Renal cortex interstitium (tissue), 11 donors: Measurements from ENCODE around the gene ENTPD7. TPM values are rescaled to one million over a fixed set of nuclear protein-coding genes. Genes with fewer than 3 reads are reported as not detected.

Source experiments
- DNase-seq, 11 donors: peaks; one replicate each; pipeline ENCODE4 v3.0.0-alpha.2; 2013; ENCODE audit warnings: low read depth in 9 of 11, low spot score in 4 of 11; ENCODE audit errors: extremely low read depth in 1 of 11
- polyA plus RNA-seq, 3 donors: library from polyadenylated mRNA; unstranded; fragments of 120-200 nt; gene quantifications; one replicate each; pipeline ENCODE4 v1.2.1, GENCODE V29; 2013; ENCODE audit not compliant: insufficient read length in 3 of 3

The ENTPD7 gene
- polyA plus RNA-seq, 3 donors = 19.5 to 20.8 (median 20.5) TPM

DNA sequence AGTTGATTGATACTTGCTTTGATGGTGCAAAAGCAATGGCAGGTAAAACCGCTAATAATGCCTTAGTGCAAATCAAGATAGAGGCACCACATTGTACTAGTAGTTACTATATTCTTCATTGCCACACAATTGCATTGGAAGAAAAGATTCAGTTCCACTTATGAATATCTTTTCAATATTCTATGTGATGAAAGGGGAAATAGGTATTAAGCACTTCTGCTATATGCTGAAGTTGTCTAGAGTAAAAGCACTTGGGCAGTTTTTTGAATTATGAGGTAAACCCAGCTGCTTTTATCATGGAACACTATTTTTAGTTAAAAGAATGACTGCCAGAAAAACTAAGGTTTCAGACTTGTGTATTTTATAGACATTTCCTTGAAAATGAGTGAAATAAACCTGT is 15.5 kb downstream of the ENTPD7 start:
- DNase-seq = no peak

DNA sequence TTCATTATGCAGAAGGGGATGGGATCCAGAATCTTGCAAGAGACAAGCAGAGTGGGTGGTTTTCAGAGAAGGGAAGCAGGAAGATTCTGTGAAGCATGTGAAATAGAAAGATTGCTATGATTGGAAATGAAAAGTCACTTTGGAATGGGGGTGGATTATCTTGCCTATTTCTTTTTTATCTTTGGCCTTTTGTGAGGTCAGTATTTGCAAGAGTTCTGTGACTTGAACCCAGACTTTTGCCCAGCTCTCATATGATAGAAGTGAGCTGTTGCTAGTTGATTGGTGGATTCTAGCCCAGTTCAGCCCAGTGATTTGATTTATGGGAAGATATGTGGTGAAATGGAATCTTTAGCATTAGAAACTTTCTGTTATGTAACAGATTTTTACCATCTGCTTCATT is 17.1 kb downstream of the ENTPD7 start:
- no peak for DNase-seq

DNA sequence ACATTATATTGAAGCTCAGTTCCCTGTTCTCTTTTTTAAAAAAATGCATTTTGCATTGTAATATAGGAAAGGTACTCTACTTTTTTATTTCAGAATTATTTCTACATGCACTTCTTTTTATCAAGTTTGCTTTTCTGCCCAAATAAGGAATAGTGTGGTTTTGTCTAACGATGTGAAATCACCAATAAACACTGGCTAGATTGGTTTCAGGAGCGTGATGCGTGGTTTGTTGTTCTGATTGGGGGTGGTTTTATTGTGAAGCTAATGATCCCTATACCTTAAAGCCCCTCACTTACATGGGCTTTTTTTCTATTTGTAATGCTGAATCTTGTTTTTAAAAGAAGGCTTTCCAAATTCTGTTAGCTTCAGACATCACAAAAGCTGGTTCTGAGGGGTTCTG is 17.6 kb downstream of the ENTPD7 start:
- DNase-seq = no peak

DNA sequence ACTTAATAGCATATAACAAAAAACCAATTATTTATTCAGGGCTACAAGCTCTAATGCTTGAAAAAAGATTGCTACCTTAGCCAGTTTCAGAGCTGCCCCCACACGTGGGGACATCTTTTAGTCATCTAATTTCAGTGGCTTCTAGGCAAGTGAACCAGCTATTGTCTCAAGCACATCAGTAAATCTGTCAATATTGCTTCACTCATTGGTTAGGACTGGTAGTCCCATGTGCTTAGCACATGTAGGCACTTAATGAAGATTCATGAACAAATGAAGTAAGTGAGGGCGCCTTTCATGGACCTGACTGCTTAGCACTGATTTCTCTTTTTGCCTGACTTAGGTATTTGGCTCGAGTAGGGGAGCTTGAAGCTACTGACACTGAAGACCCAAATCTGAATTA is 19.6 kb downstream of the ENTPD7 start:
- no peak for DNase-seq

DNA sequence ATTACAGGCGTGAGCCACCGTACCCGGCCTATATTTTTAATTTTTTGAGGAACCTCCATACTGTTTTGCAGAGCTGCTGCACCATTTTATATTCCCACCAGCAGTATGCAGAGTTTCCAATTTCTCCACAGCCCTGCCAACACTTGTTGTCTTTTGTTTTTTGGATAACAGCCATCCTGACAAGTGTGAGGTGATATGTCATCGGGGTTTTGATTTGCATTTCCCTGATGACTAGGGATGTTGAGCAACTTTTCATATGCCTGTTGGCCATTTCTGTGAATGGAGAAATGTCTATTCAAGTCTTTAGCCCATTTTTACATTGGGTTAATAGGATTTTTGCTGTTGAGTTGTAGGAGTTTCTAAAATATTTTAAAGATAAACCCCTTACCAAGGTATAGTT is 22.2 kb downstream of the ENTPD7 start:
- no peak for DNase-seq

DNA sequence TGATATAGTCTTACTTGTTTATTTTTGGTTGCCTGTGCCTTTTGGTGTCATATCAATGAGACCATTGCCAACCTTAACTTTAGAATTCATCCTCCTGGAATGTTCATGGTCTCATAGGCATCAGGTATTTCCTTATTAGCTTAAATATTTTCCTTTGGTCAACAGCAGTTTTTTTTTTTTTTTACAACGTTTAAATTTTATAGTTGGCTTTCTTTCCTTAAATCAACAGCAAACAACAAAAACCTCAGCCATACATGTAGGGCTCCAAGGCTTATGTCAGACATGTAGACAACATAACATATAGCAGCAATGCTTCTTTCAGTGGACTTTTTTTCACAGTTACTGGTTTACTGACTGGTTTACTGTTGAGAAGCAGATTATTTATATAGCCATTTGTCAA is 22.7 kb downstream of the ENTPD7 start:
- DNase-seq = no peak

DNA sequence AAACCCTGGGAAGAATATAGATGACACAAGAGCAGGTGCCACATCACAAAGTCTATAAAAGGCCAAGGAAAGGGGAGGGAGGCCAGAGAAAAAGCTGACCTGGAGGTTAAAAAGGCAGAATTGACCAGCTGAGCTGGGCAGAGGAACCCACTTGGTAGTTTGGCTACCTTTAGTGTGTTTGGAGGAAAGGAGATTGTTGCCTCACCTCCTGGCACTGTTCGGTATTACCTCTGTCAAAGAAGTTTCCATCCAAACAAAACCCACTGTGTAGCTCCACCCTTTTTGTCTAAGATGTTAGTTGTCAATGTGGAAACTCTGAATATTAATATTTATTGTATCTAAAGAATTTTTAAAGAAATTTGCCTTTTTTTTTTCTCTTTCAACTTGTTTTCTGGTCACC is 23.4 kb downstream of the ENTPD7 start:
- DNase-seq = no peak

DNA sequence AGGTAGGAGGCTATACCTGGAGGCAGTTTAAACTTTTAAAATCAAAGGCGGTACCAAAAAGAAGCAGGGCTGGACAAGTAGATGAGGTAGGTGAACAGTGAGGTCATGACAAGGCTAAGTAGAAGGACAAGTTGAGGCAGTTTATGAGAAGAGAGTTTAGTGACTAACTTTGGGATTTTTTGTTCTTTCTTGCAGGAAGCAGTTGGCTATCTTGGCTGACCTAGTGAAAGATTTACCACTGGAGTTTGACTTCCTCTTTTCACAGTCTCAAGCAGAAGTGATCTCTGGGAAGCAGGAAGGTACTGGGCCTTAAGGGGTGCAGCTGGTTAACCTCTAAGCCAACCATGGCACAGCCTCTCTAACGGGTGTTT is 26.3 kb downstream of the ENTPD7 start:
- peak in 1 of 11 donors; percentile 18 for DNase-seq

DNA sequence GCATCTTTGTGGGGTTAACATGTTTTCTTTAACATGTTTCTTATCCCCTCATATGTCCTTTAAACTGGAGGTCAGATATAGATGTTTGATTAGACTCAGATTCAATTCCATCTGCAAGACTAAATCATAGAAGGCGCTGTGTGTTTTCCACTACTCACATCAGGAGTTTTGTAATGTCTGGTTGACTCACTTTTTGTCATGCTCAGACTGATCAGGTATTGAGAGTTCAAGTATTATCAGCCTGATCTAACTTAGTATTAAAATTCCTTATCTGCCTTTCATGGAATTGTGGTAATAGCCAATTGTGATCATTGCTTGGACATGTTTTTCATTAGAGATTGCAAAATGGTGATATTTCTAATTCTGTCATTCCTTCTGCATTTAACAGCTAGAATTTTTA is 30.2 kb downstream of the ENTPD7 start:
- no peak for DNase-seq

DNA sequence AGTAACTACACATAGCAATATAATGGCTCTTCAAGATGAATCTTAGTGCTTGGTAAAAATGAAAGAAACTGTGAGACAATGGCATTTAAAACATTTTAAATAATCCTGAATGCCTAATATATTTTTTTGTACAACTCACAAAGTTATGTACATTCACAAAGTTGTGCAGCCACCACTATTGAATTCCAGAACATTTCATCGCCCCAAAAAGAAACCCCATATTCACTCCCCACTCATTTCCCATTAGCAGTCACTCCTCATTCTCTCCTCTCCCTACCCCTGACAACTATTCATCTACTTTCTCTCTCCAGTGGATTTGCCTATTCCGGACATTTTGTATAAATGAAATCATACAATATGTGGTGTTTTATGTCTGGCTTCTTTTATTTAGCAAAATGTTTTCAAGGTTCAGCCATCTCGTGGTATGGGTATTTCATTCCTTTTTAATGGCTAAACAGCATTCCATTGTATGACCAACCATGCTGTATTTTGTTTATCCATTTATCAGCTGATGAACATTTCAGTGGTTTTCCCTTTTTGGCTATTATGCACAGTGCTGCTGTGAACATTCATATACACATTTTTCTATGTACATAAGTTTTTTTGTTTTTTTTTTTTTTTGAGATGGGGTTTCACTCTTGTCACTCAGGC is 34.7 kb downstream of the ENTPD7 start:
- no peak for DNase-seq

DNA sequence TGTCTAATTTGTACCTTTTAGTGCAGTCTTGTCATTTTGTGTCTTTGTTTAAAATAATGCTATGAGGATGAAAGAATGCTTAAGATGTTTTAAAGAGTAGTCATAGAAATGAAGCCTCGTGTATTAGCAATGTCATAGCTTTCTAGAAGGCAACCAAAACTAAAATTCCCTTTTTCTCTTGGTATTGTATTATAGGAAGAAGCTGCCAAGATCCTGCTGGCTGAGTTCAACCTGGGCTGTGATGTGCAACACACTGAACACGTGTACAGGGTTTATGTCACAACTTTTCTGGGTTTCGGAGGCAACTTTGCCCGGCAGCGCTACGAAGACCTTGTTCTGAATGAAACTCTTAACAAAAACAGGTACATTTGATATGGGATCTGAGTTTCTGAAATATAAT is 36.5 kb downstream of the ENTPD7 start:
- no peak for DNase-seq

DNA sequence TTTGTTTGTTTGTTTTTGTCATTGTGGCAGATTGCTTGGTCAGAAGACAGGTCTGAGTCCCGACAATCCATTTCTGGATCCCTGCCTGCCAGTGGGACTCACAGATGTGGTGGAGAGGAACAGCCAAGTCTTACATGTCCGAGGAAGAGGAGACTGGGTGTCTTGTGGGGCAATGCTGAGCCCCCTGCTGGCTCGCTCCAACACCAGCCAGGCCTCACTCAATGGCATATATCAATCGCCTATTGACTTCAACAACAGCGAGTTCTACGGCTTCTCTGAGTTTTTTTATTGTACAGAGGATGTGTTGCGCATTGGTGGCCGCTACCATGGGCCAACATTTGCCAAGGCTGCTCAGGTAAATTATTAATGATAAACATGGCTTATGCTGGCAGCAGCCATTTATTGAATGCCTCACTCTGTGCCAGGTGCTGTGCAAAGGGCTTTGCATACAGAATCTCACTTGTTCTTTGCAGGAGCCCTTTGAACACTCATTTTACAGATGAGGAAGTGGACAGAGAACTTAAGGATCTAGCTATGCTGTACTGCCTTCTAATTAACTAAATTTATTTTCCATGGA is 39.3 kb downstream of the ENTPD7 start:
- DNase-seq = no peak

DNA sequence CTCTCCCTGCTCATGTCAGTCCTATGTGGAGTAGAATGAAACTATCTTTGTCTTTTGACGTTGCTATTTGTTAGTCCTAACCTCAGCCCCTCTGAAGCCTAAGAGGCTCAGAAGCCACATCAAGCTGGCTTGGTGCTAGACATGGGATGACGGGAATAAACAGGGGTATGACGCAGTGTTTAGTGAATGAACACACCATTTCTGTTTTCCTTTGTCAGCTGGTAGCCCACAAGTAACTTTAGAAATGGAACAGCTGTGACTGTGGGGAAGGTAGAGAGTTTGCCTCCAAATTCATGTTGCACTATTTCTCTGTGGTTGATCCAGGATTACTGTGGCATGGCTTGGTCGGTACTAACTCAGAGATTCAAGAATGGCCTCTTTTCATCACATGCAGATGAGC is 41.3 kb downstream of the ENTPD7 start:
- DNase-seq = no peak

DNA sequence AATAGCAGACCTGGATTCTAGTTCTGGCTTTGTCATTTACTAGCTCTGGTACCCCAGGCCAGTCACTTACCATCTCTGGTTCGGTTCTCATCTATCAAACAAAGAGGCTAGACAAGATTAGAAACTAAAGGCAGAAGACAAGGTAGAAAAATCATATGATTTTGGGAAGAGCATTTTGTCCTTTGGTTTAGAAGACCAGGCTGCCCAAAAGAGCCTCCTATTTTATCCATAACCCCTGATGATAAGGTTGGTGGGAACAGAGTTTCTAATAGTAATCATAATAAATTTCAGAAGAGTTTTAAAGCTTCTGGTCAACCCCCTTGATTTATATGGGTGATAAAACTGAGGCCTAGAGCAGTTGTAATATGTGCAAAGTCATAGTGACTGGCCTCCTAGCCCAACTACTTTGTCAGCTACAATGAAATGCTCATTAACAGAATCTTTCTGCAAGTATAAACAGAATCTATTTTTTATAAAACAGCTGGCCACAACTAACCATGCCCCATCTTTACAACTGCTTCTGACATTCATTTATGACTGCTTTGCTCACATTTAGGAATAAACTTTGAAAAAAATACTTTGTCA is 49.2 kb downstream of the ENTPD7 start:
- peak in 6 of 11 donors; percentile 4 to 38 (median 30) for DNase-seq

DNA sequence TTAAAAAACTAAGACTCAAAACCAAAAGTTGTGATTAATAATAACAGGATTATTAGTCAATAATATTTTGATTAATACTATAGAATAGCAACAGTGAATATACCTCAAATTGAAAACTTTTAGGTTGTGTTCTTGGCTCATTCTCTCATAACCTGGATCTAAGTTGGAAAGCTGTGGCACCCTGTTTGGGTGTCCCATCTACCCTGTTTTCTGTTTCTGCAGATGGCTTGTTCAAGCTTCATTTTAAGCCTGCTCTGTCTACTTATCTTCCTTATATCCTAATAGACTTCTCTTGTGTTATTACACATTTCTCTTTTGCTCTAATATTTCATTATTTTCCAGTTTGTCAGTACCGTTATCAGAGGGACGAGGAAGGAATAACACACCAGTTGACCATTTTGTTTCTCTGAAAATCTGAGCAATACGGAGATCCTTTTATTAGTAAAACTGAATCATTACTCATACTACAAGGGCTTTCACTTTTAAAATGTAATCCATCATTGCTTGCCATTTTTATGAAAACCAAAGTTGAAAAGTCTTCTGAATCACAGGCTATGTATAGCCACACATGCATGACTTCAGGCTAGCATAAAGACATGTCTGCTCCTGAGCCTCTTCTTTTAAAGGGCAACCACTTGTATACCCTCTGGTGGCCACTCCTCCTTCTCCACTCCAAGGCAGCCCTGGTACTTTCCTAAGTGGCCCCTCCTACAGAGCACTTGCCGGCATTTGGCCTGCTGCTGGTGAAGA is 50.3 kb downstream of the ENTPD7 start:
- no peak for DNase-seq

DNA sequence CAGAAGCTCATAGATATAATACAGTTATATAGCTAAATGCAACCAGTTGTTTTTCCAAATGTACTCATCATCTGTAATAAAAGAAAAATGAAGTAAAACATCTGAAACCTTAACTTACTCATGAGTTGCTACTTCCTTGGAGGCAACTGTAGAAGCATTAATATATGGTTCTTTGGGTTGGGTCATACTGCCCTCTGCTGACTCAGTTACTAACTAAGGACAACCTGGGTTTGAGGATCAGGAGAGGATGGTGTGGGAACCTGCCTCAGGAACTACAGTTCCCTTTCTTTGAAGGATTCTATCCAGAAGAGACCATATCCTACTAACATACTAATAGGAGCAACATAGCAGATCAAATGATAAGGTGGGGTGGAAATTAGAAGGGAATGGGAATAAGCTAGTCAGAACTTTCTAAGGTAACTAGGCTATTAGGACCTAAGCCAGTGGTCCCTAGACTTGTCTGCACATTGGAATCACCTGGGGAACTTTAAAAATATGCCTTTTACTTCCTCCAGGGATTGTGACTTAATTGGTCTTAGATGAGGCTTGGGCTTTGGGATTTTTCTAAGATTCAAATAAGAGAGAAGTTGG is 51.9 kb downstream of the ENTPD7 start:
- DNase-seq = peak in 6 of 11 donors; percentile 16 to 54 (median 40)

DNA sequence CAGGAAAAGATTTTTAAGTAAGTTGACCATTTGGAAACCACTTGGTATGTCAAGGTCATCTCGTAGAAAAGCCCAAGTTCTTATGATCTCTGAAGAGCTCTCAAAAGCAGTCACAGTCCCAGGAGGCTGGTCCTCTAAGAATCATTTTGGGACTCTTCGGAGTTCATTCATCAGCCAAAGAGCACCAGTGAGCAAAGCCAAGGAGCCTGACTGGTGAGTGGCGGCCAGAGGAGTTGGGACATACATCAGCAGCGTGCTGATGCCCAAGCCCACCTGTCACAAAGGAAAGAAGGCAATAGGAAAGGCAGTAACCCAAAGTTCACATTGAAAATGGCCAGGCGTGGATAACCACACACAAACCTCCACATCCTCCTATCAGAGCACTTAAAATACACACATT is 55.1 kb downstream of the ENTPD7 start:
- DNase-seq = no peak

DNA sequence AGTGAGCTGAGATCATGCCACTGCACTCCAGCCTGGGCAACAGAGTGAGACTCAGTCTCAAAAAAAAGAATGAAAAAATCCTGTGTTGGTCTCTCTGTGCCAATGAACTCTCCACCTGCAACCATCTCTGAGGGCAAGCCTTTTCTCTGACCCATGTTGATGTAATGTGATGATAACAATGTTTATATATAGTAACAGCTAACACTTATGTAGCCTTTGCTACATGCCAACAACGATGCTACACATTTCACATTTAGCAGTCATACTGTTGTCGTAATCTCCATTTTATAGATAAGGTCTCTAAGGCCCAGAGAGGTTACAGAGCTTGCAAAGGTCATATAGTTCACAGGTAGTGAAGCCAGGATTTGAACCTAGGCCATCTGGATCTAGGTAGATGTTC is 61.1 kb downstream of the ENTPD7 start:
- DNase-seq = no peak

DNA sequence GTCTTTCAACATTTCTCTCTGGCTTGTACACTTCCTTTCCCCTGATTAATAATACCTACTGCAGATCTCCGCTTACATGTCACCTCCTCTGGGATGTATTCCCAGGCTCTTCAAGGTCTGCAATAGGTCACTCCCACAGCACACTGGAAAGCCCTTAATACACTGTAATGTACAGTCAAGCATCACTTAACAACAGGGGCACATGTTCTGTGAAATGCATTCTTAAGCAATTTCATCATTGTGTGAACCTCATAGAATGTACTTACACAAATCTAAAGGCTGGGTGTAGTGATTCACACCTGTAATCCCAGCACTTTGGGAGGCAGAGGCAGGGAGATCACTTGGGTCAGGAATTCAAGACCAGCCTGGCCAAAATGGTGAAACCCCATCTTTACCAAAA is 70.7 kb downstream of the ENTPD7 start:
- no peak for DNase-seq
